Measurements from ENCODE around the gene FGD5.

Gene FGD5

DNA sequence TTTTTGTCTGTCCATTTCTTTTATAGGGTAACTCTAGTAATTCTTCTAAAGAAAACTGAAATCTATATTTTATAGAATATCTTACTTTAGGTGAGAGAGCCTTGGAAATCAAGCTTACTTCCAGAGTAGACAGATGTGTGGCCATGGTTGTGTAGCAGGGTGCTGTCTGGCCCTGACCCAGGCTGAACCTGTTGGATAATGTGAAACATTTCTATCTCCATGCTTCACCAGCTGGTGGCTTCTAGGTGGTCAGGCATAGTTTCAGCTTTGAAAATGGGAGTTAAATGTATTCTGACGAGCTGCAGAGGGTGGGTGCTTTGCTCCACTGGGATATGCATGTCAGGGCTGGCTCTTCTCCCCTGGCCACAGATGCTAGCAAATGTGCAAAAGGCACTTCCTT is 107.8 kb downstream of the FGD5 start:
- no peaks in the 10 kb centered on the region for H3K9me3 ChIP-seq (ENCODE audit: control insufficient read depth in 1 of 2, low read length in 2 of 2)
- H3K27ac ChIP-seq (ENCODE audit: low read length) = no peak overlapping the region
- H3K4me3 ChIP-seq (ENCODE audit: low read depth in 1 of 2, low read length in 2 of 2) = no peak overlapping the region
- no peaks in the 10 kb centered on the region for H3K4me1 ChIP-seq (ENCODE audit: control insufficient read depth in 1 of 2, insufficient read depth in 2 of 2, low read length in 2 of 2)
- peaks cover 3 to 5% of the 10 kb centered on the region in 2 donors for H3K36me3 ChIP-seq (ENCODE audit: control insufficient read depth in 1 of 2, insufficient read depth in 2 of 2, low read length in 2 of 2)
- H3K27me3 ChIP-seq (ENCODE audit: low read depth, low read length) = no peaks in the 10 kb centered on the region

DNA sequence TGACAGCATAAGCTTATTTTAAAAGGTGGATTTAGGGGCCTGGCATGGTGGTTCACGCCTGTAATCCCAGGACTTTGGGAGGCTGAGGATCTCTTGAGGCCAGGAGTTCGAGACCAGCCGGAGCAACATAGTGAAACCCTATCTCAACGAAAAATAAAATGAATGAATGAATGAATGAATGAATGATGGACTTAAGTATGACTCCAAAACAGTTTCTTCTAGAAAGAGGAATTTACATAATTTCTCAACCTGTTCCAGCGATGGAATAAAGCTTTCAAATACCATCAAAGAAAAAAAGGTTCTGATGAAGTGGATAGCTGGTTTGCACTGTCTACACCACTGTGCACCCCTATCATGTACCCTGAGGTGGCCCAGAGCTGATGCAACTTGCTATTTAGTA is 108.5 kb downstream of the FGD5 start:
- Histone ChIP-seq H3K4me3 (ENCODE audit: low read depth in 1 of 2, low read length in 2 of 2) (no peak overlapping the region), H3K36me3 (ENCODE audit: control insufficient read depth in 1 of 2, insufficient read depth in 2 of 2, low read length in 2 of 2) (peaks cover 3 to 5% of the 10 kb centered on the region in 2 donors)

DNA sequence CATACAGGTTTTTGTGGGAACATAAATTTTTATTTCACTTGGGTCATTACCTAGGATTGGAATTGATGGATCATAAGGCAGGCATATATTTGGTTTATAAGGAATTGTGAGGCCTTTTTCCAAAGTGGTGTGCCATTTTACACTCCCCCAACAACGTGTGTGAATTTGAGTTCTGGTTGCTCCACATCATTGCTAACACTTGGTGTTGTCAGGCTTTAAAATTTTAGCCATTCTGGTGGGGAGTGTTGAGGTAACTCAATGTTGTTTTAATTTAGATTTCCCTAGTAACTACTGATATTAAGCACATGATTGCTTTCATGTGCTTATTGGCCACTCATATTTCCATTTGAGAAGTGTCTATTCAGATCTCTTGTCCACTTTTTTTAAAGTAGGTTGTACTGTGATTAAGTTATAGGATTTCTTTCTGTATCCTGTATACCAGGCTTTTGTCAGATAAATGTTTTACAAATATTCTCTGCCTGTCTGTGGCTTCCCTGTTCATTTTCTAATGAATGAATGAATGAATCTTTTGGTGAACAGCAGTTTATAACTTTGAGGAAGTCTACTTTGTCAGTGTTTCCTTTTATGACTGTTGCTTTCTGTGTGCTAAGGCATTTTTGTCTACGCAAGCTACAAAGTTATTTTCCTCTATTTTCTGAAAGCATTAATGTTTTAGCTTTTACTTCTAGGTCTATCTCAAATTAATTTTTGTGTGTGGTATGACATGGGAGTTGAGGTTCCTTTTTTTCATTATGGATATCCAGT is 110.7 kb downstream of the FGD5 start:
- Histone ChIP-seq H3K9me3 (ENCODE audit: control insufficient read depth in 1 of 2, low read length in 2 of 2) (no peaks in the 10 kb centered on the region), H3K4me3 (ENCODE audit: low read depth in 1 of 2, low read length in 2 of 2) (no peak overlapping the region), H3K36me3 (ENCODE audit: control insufficient read depth in 1 of 2, insufficient read depth in 2 of 2, low read length in 2 of 2) (peaks cover 3 to 5% of the 10 kb centered on the region in 2 donors), H3K27ac (ENCODE audit: low read length) (no peak overlapping the region), H3K4me1 (ENCODE audit: control insufficient read depth in 1 of 2, insufficient read depth in 2 of 2, low read length in 2 of 2) (no peaks in the 10 kb centered on the region), H3K27me3 (ENCODE audit: low read depth, low read length) (no peaks in the 10 kb centered on the region)

More for the DNA sequence above, 108.5 kb downstream of the FGD5 start:
- Histone ChIP-seq H3K27me3 (ENCODE audit: low read depth, low read length) (no peaks in the 10 kb centered on the region), H3K4me1 (ENCODE audit: control insufficient read depth in 1 of 2, insufficient read depth in 2 of 2, low read length in 2 of 2) (no peaks in the 10 kb centered on the region), H3K9me3 (ENCODE audit: control insufficient read depth in 1 of 2, low read length in 2 of 2) (no peaks in the 10 kb centered on the region), H3K27ac (ENCODE audit: low read length) (no peak overlapping the region)

DNA sequence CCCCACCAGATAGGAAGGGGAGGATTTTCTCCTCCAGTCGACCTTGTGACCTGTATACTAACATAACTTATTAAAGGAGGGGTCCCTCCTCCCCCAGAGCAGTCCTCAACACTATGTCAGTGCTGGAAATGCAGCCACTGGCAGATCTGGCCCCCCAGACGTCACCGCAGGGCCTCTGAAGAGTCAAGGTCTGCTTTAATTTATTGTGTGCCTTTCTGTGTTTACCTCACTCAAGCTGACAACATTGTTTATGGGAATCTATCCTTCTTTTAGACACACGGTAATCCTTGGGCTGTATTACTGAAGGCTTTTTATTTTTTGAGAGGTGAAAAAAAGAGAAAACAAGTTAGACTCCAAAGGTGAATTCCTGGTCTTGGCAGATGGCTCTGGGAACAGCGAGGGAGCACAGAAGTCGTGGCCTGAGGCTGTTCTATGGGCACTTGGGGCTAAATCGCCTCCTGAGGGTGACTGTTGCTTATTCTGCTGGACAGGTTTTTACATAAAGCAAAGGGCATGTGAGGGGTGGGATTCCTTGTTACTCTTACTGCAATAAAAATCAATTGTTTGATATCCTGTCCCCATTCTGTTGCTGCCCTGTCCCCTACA is 115.2 kb downstream of the FGD5 start:
- Histone ChIP-seq H3K4me1 (ENCODE audit: control insufficient read depth in 1 of 2, insufficient read depth in 2 of 2, low read length in 2 of 2) (no peaks in the 10 kb centered on the region), H3K27ac (ENCODE audit: low read length) (no peak overlapping the region), H3K4me3 (ENCODE audit: low read depth in 1 of 2, low read length in 2 of 2) (no peak overlapping the region), H3K27me3 (ENCODE audit: low read depth, low read length) (no peaks in the 10 kb centered on the region), H3K9me3 (ENCODE audit: control insufficient read depth in 1 of 2, low read length in 2 of 2) (no peaks in the 10 kb centered on the region), H3K36me3 (ENCODE audit: control insufficient read depth in 1 of 2, insufficient read depth in 2 of 2, low read length in 2 of 2) (no peaks in the 10 kb centered on the region)

DNA sequence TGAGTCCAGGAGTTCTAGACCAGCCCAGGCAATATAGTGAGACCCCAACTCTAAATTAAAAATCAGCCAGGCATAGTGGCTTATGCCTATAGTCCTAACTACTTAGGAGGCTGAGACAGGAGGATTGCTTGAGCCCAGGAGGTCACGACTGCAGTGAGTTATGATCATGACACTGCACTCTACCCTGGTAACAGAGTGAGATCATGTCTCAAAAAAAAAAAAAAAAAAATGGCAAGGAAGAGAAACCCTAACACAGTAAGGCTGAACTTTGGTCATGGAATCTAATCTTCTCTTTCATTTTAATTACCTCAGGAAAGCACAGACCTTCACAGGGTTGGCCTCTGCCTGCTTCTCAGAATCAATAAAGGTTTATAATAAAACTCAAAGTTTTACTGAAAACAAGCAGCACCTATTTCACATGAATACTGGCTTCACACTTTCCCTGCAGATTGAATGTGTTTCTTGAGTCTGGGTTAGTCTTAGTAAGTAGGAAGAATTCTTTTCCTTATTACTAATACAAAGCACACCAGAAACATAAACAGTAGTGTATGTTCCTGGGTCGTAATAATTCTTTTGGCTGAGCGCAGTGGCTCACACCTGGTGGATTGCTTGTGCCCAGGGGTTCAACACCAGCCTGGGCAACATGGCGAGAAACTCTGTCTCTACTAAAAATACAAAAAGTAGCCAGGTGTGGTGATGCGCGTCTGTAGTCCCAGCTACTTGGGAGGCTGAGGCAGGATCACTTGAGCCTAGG is 117.0 kb downstream of the FGD5 start:
- Histone ChIP-seq H3K27ac (ENCODE audit: low read length) (peak overlapping the region; percentile 42), H3K36me3 (ENCODE audit: control insufficient read depth in 1 of 2, insufficient read depth in 2 of 2, low read length in 2 of 2) (no peaks in the 10 kb centered on the region), H3K9me3 (ENCODE audit: control insufficient read depth in 1 of 2, low read length in 2 of 2) (no peaks in the 10 kb centered on the region), H3K4me1 (ENCODE audit: control insufficient read depth in 1 of 2, insufficient read depth in 2 of 2, low read length in 2 of 2) (no peaks in the 10 kb centered on the region), H3K27me3 (ENCODE audit: low read depth, low read length) (no peaks in the 10 kb centered on the region), H3K4me3 (ENCODE audit: low read depth in 1 of 2, low read length in 2 of 2) (no peak overlapping the region)

DNA sequence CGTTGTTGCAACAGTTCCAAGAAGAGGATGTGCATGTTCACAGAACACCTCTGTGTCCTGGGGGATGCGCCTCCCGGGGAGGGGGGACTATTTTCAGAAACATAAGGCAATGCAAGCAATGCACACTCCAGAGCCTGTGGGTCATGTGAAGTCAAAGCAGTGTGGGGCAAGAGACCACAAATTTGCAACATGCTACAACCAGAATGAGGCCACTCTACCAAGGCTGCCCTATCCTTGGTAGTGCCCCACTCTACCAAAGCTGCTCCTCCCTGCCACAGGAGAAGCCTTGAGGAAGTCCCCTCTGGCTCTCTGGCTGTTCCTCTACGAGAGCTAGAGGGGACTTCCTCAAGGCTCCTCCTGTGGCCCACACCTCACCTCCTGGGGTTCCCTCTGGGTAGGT is 120.2 kb downstream of the FGD5 start:
- H3K4me3 ChIP-seq (ENCODE audit: low read depth in 1 of 2, low read length in 2 of 2) = no peak overlapping the region
- H3K4me1 ChIP-seq (ENCODE audit: control insufficient read depth in 1 of 2, insufficient read depth in 2 of 2, low read length in 2 of 2) = peaks cover 0 to 6% of the 10 kb centered on the region in 2 donors
- no peaks in the 10 kb centered on the region for H3K9me3 ChIP-seq (ENCODE audit: control insufficient read depth in 1 of 2, low read length in 2 of 2)
- no peaks in the 10 kb centered on the region for H3K27me3 ChIP-seq (ENCODE audit: low read depth, low read length)
- no peak overlapping the region for H3K27ac ChIP-seq (ENCODE audit: low read length)
- peaks cover 0 to 10% of the 10 kb centered on the region in 2 donors for H3K36me3 ChIP-seq (ENCODE audit: control insufficient read depth in 1 of 2, insufficient read depth in 2 of 2, low read length in 2 of 2)

DNA sequence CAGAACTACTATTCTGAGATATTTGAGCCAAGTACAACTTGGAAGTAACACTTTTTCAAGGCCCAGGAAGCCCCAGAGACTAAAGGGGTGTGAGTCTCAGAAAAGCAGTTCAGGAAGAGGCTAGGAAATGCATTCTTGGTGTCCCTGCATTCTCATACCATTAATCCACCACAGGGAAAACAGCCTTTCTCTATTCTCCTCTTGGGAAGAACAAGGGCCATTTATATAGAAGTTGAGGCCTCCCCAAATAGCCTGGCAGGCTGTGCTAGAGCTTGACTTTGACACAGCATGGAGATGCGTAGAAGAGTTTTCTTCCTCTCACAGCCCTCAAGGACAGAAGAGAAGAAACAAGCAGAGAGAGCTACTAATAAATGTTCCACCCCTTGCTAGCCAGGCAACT is 123.1 kb downstream of the FGD5 start:
- H3K27ac ChIP-seq (ENCODE audit: low read length) = no peak overlapping the region
- peaks cover 6 to 33% of the 10 kb centered on the region in 2 donors for H3K4me1 ChIP-seq (ENCODE audit: control insufficient read depth in 1 of 2, insufficient read depth in 2 of 2, low read length in 2 of 2)
- H3K36me3 ChIP-seq (ENCODE audit: control insufficient read depth in 1 of 2, insufficient read depth in 2 of 2, low read length in 2 of 2) = peaks cover 11 to 18% of the 10 kb centered on the region in 2 donors

DNA sequence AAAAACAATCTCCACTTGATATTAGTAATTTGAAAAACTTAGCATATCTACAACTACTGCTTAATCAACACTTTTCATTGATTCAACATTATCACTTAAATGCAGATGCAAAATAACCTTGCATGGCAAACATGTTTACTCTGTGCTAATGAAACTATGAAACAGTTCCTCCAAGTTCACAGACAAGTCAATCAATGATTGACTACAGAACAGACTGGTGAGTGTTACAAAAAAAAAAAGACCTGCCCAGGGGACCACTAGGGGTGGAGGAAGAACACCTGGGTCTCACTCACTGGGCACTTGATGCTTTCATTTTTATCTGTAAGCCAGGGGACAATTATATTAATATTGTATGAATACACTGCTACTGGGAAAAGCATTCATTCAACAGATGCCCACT is 124.3 kb downstream of the FGD5 start:
- H3K27ac ChIP-seq (ENCODE audit: low read length) = no peak overlapping the region

More for the DNA sequence above, 123.1 kb downstream of the FGD5 start:
- H3K9me3 ChIP-seq (ENCODE audit: control insufficient read depth in 1 of 2, low read length in 2 of 2) = no peaks in the 10 kb centered on the region
- H3K27me3 ChIP-seq (ENCODE audit: low read depth, low read length) = no peaks in the 10 kb centered on the region
- no peak overlapping the region for H3K4me3 ChIP-seq (ENCODE audit: low read depth in 1 of 2, low read length in 2 of 2)

DNA sequence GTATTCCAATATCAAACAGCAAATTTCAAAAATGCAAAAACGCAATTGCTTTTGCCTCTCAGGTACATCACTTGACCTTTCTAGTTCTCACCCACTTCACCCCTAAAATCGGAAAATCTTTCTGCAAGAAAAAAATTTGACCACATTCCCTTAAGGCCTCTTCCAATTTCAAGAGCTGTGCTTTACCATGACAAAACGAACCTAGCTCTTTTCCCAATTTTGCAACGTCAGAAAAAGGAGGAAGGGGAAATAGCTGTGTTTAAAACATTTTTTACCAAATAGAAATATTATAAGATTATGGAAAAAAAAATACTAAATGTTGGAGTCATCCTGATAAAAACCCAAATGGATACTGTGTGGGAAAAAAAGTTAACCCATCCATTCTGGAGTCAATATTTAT is 127.5 kb downstream of the FGD5 start:
- Histone ChIP-seq H3K4me1 (ENCODE audit: control insufficient read depth in 1 of 2, insufficient read depth in 2 of 2, low read length in 2 of 2) (peaks cover 12 to 58% of the 10 kb centered on the region in 2 donors), H3K9me3 (ENCODE audit: control insufficient read depth in 1 of 2, low read length in 2 of 2) (no peaks in the 10 kb centered on the region), H3K27me3 (ENCODE audit: low read depth, low read length) (no peaks in the 10 kb centered on the region), H3K4me3 (ENCODE audit: low read depth in 1 of 2, low read length in 2 of 2) (peak overlapping the region; percentile 88 to 94), H3K36me3 (ENCODE audit: control insufficient read depth in 1 of 2, insufficient read depth in 2 of 2, low read length in 2 of 2) (peaks cover 16 to 18% of the 10 kb centered on the region in 2 donors), H3K27ac (ENCODE audit: low read length) (peak overlapping the region; percentile 91)

More for the DNA sequence above, 124.3 kb downstream of the FGD5 start:
- H3K4me3 ChIP-seq (ENCODE audit: low read depth in 1 of 2, low read length in 2 of 2) = no peak overlapping the region
- H3K36me3 ChIP-seq (ENCODE audit: control insufficient read depth in 1 of 2, insufficient read depth in 2 of 2, low read length in 2 of 2) = peaks cover 14 to 18% of the 10 kb centered on the region in 2 donors
- peaks cover 6 to 34% of the 10 kb centered on the region in 2 donors for H3K4me1 ChIP-seq (ENCODE audit: control insufficient read depth in 1 of 2, insufficient read depth in 2 of 2, low read length in 2 of 2)
- no peaks in the 10 kb centered on the region for H3K27me3 ChIP-seq (ENCODE audit: low read depth, low read length)
- H3K9me3 ChIP-seq (ENCODE audit: control insufficient read depth in 1 of 2, low read length in 2 of 2) = no peaks in the 10 kb centered on the region

DNA sequence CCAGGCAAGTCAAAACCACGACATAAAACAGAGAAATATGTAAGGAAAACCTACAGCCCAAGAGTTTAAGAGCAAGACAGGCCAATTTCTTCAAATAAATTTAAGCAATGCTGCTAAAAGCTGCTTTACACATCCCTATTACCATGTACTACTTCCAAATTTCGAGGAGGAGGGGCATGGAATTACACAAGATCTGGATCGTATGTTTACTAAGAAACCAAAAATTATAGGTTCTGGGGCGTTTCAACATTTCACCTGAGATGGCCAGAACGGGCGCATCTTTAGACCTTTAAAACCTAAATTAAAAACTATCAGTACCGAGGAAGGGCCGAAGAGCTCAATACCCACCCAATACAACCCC is 128.0 kb downstream of the FGD5 start:
- peak overlapping the region; percentile 88 to 94 for H3K4me3 ChIP-seq (ENCODE audit: low read depth in 1 of 2, low read length in 2 of 2)
- peak overlapping the region; percentile 91 for H3K27ac ChIP-seq (ENCODE audit: low read length)
- H3K4me1 ChIP-seq (ENCODE audit: control insufficient read depth in 1 of 2, insufficient read depth in 2 of 2, low read length in 2 of 2) = peaks cover 12 to 58% of the 10 kb centered on the region in 2 donors
- H3K27me3 ChIP-seq (ENCODE audit: low read depth, low read length) = no peaks in the 10 kb centered on the region
- H3K9me3 ChIP-seq (ENCODE audit: control insufficient read depth in 1 of 2, low read length in 2 of 2) = no peaks in the 10 kb centered on the region
- peaks cover 16 to 18% of the 10 kb centered on the region in 2 donors for H3K36me3 ChIP-seq (ENCODE audit: control insufficient read depth in 1 of 2, insufficient read depth in 2 of 2, low read length in 2 of 2)
